ENCODE data around the gene TRAP1. TPM values are rescaled to one million over a fixed set of nuclear protein-coding genes. Genes with fewer than 3 reads are reported as not detected.

The TRAP1 gene
- total RNA-seq, 2 experiments from 2014 or later, result 185 to 242 TPM

DNA sequence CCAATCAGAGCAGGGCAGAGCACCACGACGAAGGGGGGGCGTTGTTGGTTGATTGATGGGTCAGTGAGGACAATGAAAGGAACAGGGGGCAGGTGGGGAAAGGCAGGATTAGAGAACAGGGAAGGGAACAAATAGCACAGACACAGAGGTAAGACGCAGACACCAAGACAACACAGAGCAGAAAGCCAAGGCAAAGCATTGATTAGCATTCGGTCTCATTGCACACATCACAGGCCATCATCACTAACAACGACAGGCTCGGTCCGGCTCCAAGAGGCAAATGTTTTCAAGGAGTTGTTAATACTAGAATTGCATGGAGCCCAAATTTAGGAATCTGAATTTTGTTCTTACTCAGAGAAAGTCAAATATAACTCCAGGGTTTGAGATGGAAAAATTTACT is 34.6 kb upstream of the TRAP1 start:
- no peaks in the 10 kb centered on the region for H4K20me1 ChIP-seq (ENCODE audit: insufficient read depth, low read length)
- H2AFZ ChIP-seq (ENCODE audit: low read length), result no peak overlapping the region
- no peaks in the 10 kb centered on the region for H3K9me2 ChIP-seq (ENCODE audit: insufficient read depth, low read length)
- H3K9me3 ChIP-seq (ENCODE audit: low read length), result no peaks in the 10 kb centered on the region
- H3K4me1 ChIP-seq (ENCODE audit: insufficient read depth, low read length, poor library complexity, severe bottlenecking), result no peaks in the 10 kb centered on the region
- no peaks in the 10 kb centered on the region for H3K79me2 ChIP-seq (ENCODE audit: insufficient read depth, low read depth, low read length)
- ChIA-PET CTCF (ENCODE audit: unreplicated experiment) (no interaction called here), POLR2A (interaction anchor here (0.8 kb wide), 1 partner anchor 84 kb away, joined by 4 read pairs; no protein-coding TSS in a partner anchor)
- no peak overlapping the region for H3K27ac ChIP-seq (ENCODE audit: low read depth, low read length, poor library complexity, severe bottlenecking)
- H3K36me3 ChIP-seq (ENCODE audit: insufficient read depth, low read length), result peaks cover 87% of the 10 kb centered on the region
- no peak overlapping the region for H3K4me2 ChIP-seq (ENCODE audit: low read length)
- no peak for TF ChIP-seq EZH2phosphoT487 (IDR thresholded peaks at IDR 0.05; ENCODE audit: borderline replicate concordance, low read depth, low read length)
- TF ChIP-seq, protein P1, sequence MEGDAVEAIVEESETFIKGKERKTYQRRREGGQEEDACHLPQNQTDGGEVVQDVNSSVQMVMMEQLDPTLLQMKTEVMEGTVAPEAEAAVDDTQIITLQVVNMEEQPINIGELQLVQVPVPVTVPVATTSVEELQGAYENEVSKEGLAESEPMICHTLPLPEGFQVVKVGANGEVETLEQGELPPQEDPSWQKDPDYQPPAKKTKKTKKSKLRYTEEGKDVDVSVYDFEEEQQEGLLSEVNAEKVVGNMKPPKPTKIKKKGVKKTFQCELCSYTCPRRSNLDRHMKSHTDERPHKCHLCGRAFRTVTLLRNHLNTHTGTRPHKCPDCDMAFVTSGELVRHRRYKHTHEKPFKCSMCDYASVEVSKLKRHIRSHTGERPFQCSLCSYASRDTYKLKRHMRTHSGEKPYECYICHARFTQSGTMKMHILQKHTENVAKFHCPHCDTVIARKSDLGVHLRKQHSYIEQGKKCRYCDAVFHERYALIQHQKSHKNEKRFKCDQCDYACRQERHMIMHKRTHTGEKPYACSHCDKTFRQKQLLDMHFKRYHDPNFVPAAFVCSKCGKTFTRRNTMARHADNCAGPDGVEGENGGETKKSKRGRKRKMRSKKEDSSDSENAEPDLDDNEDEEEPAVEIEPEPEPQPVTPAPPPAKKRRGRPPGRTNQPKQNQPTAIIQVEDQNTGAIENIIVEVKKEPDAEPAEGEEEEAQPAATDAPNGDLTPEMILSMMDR (conservative IDR thresholded peaks at IDR 0.05; ENCODE audit: low read length), result no peak
- intact Hi-C loops (cut with micrococcal nuclease; ENCODE audit: unreplicated experiment), result no loop called here
- no TSS peak for BruUV-seq (replicated peaks)
- DNase-seq (ENCODE audit: low spot score), result no peak
- H3K4me3 ChIP-seq (ENCODE audit: low read depth, low read length, poor library complexity, severe bottlenecking), result no peak overlapping the region

DNA sequence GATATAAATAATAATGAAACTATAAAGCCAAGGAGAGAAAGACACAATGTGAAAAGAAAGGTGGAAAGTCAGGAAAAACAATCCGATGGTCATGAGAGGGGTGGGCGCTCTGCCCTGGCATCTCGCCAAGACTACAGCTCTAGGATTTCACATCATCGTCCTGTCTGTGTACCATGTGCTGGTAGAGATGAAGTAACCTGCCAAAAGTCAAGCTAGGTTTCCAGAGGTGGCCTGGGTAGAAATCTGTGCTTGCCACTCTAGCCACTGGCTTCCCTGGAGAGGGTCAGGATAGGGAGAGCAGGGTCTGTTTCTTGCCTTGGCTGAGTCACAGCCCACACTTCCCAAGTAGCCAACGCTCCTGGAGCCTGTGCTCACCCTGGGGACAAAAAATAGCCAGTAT is 31.0 kb upstream of the TRAP1 start:
- POLR2A ChIA-PET, result no interaction called here
- H3K9me3 ChIP-seq (ENCODE audit: low read length), result no peaks in the 10 kb centered on the region
- no peaks in the 10 kb centered on the region for H4K20me1 ChIP-seq (ENCODE audit: insufficient read depth, low read length)
- H3K27ac ChIP-seq (ENCODE audit: low read depth, low read length, poor library complexity, severe bottlenecking), result no peak overlapping the region
- no peak for DNase-seq (ENCODE audit: low spot score)
- no peak overlapping the region for H2AFZ ChIP-seq (ENCODE audit: low read length)
- peaks cover 87% of the 10 kb centered on the region for H3K36me3 ChIP-seq (ENCODE audit: insufficient read depth, low read length)
- no peak overlapping the region for H3K4me3 ChIP-seq (ENCODE audit: low read depth, low read length, poor library complexity, severe bottlenecking)
- no peaks in the 10 kb centered on the region for H3K4me1 ChIP-seq (ENCODE audit: insufficient read depth, low read length, poor library complexity, severe bottlenecking)
- no peak for TF ChIP-seq EZH2phosphoT487 (IDR thresholded peaks at IDR 0.05; ENCODE audit: borderline replicate concordance, low read depth, low read length)
- TF ChIP-seq, protein P1 (conservative IDR thresholded peaks at IDR 0.05; ENCODE audit: low read length), result no peak
- intact Hi-C loops (cut with micrococcal nuclease; ENCODE audit: unreplicated experiment), result no loop called here
- no peaks in the 10 kb centered on the region for H3K79me2 ChIP-seq (ENCODE audit: insufficient read depth, low read depth, low read length)
- CTCF ChIA-PET (ENCODE audit: unreplicated experiment), result no interaction called here
- BruUV-seq (replicated peaks), result no TSS peak
- no peak overlapping the region for H3K4me2 ChIP-seq (ENCODE audit: low read length)
- no peaks in the 10 kb centered on the region for H3K9me2 ChIP-seq (ENCODE audit: insufficient read depth, low read length)

DNA sequence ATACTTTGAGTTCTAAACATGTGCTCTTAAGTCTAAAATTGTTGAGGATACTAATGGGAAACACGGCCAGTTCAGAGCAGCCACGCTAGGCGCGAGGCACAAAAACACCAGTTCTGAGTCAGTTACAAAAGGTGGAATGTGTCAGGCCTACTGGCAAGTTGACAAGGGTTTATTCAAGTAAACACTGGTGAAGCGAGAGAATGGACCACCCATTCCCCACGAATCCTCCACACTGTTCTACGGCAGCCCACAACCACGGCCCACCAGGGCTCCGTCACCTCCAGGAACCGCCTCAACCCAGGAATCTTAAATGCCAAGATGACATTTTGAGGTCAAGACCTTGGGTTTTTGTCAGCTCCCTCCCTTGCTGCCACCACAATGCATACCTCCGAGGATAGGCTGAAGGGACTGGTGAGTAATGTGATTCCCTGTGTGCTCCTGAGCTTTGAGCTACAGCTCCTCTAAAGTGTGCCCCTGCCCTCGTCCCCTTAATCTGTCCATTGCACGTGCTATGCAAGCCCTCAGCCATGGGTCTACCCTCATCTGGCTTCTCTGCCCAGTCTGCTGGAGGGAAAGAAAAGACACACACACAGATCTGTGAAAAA is 28.5 kb upstream of the TRAP1 start:
- H3K4me1 ChIP-seq (ENCODE audit: insufficient read depth, low read length, poor library complexity, severe bottlenecking), result no peaks in the 10 kb centered on the region
- TF ChIP-seq EZH2phosphoT487 (IDR thresholded peaks at IDR 0.05; ENCODE audit: borderline replicate concordance, low read depth, low read length), result no peak
- no peak overlapping the region for H2AFZ ChIP-seq (ENCODE audit: low read length)
- intact Hi-C loops (cut with micrococcal nuclease; ENCODE audit: unreplicated experiment), result no loop called here
- DNase-seq (ENCODE audit: low spot score), result no peak
- ChIA-PET CTCF (ENCODE audit: unreplicated experiment) (no interaction called here), POLR2A (interaction anchor here (0.5 kb wide), 1 partner anchor 350 kb away, joined by 4 read pairs; no protein-coding TSS in a partner anchor)
- H3K27ac ChIP-seq (ENCODE audit: low read depth, low read length, poor library complexity, severe bottlenecking), result no peak overlapping the region
- no peaks in the 10 kb centered on the region for H3K9me3 ChIP-seq (ENCODE audit: low read length)
- H4K20me1 ChIP-seq (ENCODE audit: insufficient read depth, low read length), result no peaks in the 10 kb centered on the region
- no TSS peak for BruUV-seq (replicated peaks)
- no peaks in the 10 kb centered on the region for H3K9me2 ChIP-seq (ENCODE audit: insufficient read depth, low read length)
- no peaks in the 10 kb centered on the region for H3K79me2 ChIP-seq (ENCODE audit: insufficient read depth, low read depth, low read length)
- no peak overlapping the region for H3K4me3 ChIP-seq (ENCODE audit: low read depth, low read length, poor library complexity, severe bottlenecking)
- H3K4me2 ChIP-seq (ENCODE audit: low read length), result no peak overlapping the region
- H3K36me3 ChIP-seq (ENCODE audit: insufficient read depth, low read length), result peaks cover 87% of the 10 kb centered on the region

Data from OCI-LY7 (cell line).